ENCODE data around the gene CADM2. TPM values are rescaled to one million over a fixed set of nuclear protein-coding genes. Genes with fewer than 3 reads are reported as not detected.

The CADM2 gene
- total RNA-seq, 1 donor from 2014 or later = 0.20 TPM

- DNase-seq (ENCODE audit: low read depth in 2 of 2) = no peak
These were observed 224.4 kb downstream of the CADM2 start for GRCh38 chr3:85182975-85183752.

- no peak for DNase-seq (ENCODE audit: low read depth in 2 of 2)
These were observed 226.7 kb downstream of the CADM2 start for GRCh38 chr3:85185495-85185894.

- DNase-seq (ENCODE audit: low read depth in 2 of 2) = no peak
These were observed 230.9 kb downstream of the CADM2 start for GRCh38 chr3:85189731-85190130.

GRCh38 chr3:85193565-85193964 is 234.8 kb downstream of the CADM2 start:
- DNase-seq (ENCODE audit: low read depth in 2 of 2) = no peak

GRCh38 chr3:85208650-85209049 is 249.9 kb downstream of the CADM2 start:
- no peak for DNase-seq (ENCODE audit: low read depth in 2 of 2)

- DNase-seq (ENCODE audit: low read depth in 2 of 2) = no peak
These were observed 251.8 kb downstream of the CADM2 start for GRCh38 chr3:85210540-85210939.

- DNase-seq (ENCODE audit: low read depth in 2 of 2) = no peak
These were observed 270.2 kb downstream of the CADM2 start for GRCh38 chr3:85228966-85229365.

GRCh38 chr3:85244091-85244490 is 285.3 kb downstream of the CADM2 start:
- DNase-seq (ENCODE audit: low read depth in 2 of 2) = no peak

- DNase-seq (ENCODE audit: low read depth in 2 of 2) = no peak
These were observed 285.7 kb downstream of the CADM2 start for GRCh38 chr3:85244519-85244918.

GRCh38 chr3:85251766-85252165 is 293.0 kb downstream of the CADM2 start:
- no peak for DNase-seq (ENCODE audit: low read depth in 2 of 2)

- no peak for DNase-seq (ENCODE audit: low read depth in 2 of 2)
These were observed 293.9 kb downstream of the CADM2 start for GRCh38 chr3:85252686-85253085.

- DNase-seq (ENCODE audit: low read depth in 2 of 2) = no peak
These were observed 295.9 kb downstream of the CADM2 start for GRCh38 chr3:85254738-85255137.

GRCh38 chr3:85255949-85256348 is 297.2 kb downstream of the CADM2 start:
- no peak for DNase-seq (ENCODE audit: low read depth in 2 of 2)

GRCh38 chr3:85258326-85258725 is 299.5 kb downstream of the CADM2 start:
- no peak for DNase-seq (ENCODE audit: low read depth in 2 of 2)

GRCh38 chr3:85258819-85259218 is 300.0 kb downstream of the CADM2 start:
- no peak for DNase-seq (ENCODE audit: low read depth in 2 of 2)

GRCh38 chr3:85259748-85260147 is 301.0 kb downstream of the CADM2 start:
- no peak for DNase-seq (ENCODE audit: low read depth in 2 of 2)

GRCh38 chr3:85264381-85264780 is 305.6 kb downstream of the CADM2 start:
- no peak for DNase-seq (ENCODE audit: low read depth in 2 of 2)

- no peak for DNase-seq (ENCODE audit: low read depth in 2 of 2)
These were observed 311.7 kb downstream of the CADM2 start for GRCh38 chr3:85270488-85270887.

- DNase-seq (ENCODE audit: low read depth in 2 of 2) = no peak
These were observed 313.1 kb downstream of the CADM2 start for GRCh38 chr3:85271911-85272310.

GRCh38 chr3:85288257-85288656 is 329.5 kb downstream of the CADM2 start:
- DNase-seq (ENCODE audit: low read depth in 2 of 2) = no peak

- DNase-seq (ENCODE audit: low read depth in 2 of 2) = no peak
These were observed 338.5 kb downstream of the CADM2 start for GRCh38 chr3:85297291-85297690.

- no peak for DNase-seq (ENCODE audit: low read depth in 2 of 2)
These were observed 339.2 kb downstream of the CADM2 start for GRCh38 chr3:85298032-85298431.

GRCh38 chr3:85303156-85303555 is 344.4 kb downstream of the CADM2 start:
- no peak for DNase-seq (ENCODE audit: low read depth in 2 of 2)

Data from lung microvascular endothelial cell (primary cell).